T-helper 2 cell treated with Interferon-gamma antibody and Interleukin-4, amounts not matched to agents 100 ng/mL and 5 ng/mL, for 36 hours (primary cell): ENCODE results near the gene NUTM2B. TPM values are rescaled to one million over a fixed set of nuclear protein-coding genes. Genes with fewer than 3 reads are reported as not detected.
"Not testable (repeated sequence)": the region's sequence is repeated elsewhere in the genome, so short reads cannot be mapped to it uniquely, and the experiment has no call there.

Experiments used
- intact Hi-C: fragments of 100-400 bp; cut with micrococcal nuclease; formaldehyde crosslinking; loops from one replicate; pipeline ENCODE4 v1.15.1; 2023
- total RNA-seq: library from RNA; stranded (reverse); gene quantifications from 2 replicates; pipeline ENCODE4 v1.2.3, GENCODE V29; 2022

The NUTM2B gene
- total RNA-seq, 1 donor from 2014 or later, result 1.7 TPM

DNA sequence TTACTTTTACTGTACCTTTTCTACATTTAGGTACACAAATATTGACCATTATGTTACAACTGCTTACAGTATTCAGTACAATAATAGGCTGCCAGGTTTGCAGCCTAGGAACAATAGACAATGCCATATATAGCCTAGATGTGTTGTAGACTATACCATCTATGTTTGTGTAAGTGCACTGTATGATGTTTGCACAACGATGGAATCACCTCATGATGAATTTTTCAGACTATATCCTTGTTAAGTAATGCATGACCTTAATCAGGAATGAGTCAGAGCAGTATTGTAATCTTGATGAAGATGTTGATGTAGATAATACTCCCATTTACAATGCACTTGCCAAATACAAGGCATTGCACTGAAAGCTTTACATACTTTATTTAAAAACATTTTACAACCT is 23.6 kb downstream of the NUTM2B start:
- intact Hi-C loops, result not testable (repeated sequence)

GRCh38 chr10:79744844-79745243 is 41.8 kb downstream of the NUTM2B start:
- intact Hi-C loops, result not testable (repeated sequence)

DNA sequence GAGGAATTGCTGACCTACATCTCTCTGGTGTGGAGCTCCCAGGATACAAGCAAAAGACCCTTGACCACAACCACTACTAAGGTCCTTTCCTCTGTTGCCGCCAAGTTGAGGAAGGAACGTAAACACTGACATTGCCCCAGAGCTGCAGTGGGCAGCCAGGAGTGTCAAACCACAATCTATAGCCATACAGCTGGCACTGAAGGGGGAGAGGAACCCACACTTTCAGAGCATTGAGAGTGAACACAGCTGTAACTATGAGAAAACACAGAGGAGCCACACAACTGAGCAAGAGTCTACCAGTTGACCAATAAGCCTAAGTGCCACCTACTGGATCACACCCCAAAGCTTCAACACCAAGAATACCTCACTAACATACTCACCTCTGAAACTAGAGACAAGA is 45.5 kb downstream of the NUTM2B start:
- intact Hi-C loops, result not testable (repeated sequence)

DNA sequence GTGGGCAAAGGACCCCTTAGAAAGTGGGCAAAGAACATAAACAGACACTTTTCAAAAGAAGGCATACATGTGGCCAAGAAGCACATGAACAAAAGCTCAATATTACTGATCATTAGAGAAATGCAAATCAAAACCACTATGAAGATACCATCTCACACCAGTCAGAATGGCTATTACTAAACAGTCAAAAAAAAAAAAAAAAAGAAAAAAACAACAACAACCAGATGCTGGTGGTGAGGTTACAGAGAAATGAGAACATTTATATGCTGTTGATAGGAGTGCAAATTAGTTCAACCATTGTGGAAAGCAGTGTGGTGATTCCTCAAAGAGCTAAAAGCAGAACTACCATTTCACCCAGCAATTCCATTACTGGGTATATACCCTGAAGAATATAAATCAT is 50.6 kb downstream of the NUTM2B start:
- intact Hi-C loops, result not testable (repeated sequence)

DNA sequence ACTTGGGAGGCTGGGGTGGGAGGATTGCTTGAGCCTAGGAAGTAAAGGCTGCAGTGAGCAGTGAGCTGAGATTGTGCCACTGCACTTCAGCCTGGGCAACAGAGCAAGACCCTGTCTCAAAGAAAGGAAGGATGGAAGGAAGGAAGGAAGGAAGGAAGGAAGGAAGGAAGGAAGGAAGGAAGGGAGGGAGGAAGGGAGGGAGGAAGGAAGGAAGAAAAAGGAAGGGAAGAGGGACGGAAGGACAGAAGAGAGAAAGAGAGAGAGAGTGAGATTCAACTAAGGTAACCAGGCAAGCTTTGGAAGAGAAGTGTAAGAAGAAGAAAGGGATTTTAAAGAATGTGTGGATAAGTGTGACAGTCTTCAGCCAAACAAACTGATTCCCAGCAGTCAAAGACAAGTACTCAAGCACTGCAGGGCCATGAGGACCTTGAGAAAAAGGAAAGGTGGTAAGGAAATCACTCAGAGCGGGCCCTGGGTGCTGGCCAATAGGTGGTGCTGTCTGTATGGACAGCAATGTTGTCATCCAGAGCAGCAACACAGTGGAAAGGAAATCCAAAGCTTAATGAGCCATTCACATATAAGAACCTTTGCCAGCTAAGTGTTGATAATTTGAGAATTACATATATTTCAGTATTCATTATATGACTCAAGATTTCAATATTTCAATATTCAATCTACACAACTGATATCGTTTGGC is 55.4 kb downstream of the NUTM2B start:
- intact Hi-C loops, result not testable (repeated sequence)

Other genes with a start within 250 kb of the NUTM2B start
- 0.11 and 0.20 TPM in 2 replicates for gene EIF5AL1, start 190.7 kb upstream of the NUTM2B start, total RNA-seq
- not detected in 2 replicates for gene SFTPA2, start 142.8 kb upstream of the NUTM2B start, total RNA-seq
- not detected in 2 replicates for gene SFTPA1, start 92.3 kb upstream of the NUTM2B start, total RNA-seq
- 0.11 TPM in 1 of 2 replicates, not detected in the other for gene NUTM2E, start 123.5 kb downstream of the NUTM2B start, total RNA-seq
- gene SFTPD, start 245.9 kb downstream of the NUTM2B start, total RNA-seq, result not detected in 2 replicates